Measurements from ENCODE around the gene SMAP1.

The SMAP1 gene

DNA sequence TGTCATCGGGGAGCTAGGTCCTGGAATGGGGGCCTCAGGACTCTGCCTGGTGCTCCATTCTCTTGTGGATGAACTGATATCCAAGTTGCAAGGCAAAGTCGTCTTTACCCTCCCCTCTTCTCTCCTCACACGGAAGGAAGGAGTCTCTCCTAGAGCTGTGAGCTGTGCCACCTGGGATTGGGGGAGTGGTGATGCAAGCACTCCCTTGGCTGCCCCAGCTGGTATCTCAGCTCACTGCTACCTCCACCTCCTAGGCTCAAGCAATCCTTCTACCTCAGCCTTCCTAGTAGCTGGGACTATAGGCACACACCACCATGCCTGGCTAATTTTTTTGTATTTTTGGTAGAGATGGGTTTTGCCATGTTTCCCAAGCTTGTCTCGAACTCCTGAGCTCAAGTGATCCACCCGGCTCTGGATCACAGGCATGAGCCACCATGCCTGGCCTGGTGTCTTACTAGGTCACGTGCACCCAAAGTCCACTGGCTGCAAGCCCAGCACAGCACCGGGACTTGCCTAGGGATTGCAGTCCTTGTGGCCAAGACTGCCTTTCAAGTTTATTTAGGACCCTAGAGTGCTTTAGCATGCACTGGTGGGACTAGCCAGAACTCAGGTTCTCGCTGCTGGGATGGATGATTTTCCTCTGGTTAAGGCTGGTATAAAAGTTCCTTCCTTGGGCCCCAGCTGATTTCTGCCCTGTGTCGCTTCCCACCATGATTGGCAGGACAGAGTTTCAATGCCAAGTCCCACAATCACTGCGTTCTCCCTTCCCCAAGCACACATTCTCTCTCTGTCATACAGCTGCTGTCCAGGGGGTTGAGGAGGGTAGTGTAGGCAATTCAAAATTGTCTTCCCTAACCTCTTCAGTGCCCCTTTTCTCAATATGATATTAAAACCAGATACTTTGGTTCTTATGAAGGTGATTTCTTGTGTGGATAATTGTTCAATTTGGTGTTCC is 33.5 kb downstream of the SMAP1 start:
- Mint-ChIP-seq H3K36me3 (ENCODE audit: low read depth) (peaks cover 11% of the 10 kb centered on the region), H3K27me3 (ENCODE audit: low read depth) (no peaks in the 10 kb centered on the region), H3K9me3 (no peaks in the 10 kb centered on the region), H3K27ac (peak overlapping the region; percentile 5), H3K4me1 (ENCODE audit: low read depth) (peaks cover 4% of the 10 kb centered on the region), H3K4me3 (no peak overlapping the region)
- DNase-seq (ENCODE audit: low spot score) = no peak

DNA sequence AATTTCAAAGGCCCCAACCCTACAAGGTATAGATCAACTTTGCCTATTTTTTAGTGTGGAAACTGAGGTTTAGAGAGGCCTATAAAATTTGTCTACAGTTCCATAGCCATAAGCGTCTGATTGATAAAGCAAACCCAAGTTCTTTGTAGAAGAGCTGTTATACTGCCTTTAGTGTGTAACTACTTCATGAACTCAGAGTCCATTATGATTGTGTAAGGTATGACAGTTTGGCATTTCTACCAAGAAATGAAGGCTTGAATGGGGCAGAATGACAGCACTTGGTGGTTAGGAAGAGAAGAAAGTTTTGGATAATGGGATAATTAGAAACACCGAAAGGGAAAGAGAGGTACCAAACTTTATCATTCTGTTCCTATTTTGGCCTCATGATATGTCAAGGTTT is 38.1 kb downstream of the SMAP1 start:
- no peak for DNase-seq (ENCODE audit: low spot score)
- H3K36me3 Mint-ChIP-seq (ENCODE audit: low read depth) = peaks cover 8% of the 10 kb centered on the region
- no peaks in the 10 kb centered on the region for H3K27me3 Mint-ChIP-seq (ENCODE audit: low read depth)
- peaks cover 16% of the 10 kb centered on the region for H3K4me1 Mint-ChIP-seq (ENCODE audit: low read depth)
- H3K4me3 Mint-ChIP-seq = no peak overlapping the region
- H3K9me3 Mint-ChIP-seq = no peaks in the 10 kb centered on the region
- H3K27ac Mint-ChIP-seq = no peak overlapping the region

DNA sequence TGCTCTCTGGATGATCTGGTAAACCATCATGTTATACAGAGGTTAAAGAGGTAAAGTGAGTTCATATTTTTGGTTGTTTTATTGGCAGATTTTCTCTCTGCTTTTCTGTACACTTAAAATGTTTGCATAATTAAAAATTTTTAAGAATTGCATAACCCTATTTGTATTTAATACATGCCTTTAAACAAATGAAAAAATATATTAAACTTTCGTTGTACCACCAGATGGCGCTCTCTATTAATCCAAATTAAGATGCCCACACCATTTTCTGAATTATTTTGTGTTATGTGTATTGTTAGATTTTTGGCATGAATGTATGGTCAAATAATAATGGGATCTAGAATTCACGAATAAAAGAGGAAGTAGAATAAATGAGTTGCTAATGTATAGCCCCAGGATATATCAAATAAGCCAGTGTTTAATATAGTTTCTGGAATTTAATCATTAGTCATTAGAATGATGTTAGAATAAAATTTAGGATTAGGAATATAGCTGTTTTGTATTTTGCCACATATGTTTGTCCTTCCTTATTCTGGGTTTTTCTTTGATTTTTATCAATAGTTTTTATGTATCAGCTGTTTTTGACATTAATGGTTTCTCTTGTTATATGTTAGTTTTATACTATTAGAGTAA is 38.9 kb downstream of the SMAP1 start:
- H3K27me3 Mint-ChIP-seq (ENCODE audit: low read depth) = no peaks in the 10 kb centered on the region
- peaks cover 16% of the 10 kb centered on the region for H3K4me1 Mint-ChIP-seq (ENCODE audit: low read depth)
- no peaks in the 10 kb centered on the region for H3K9me3 Mint-ChIP-seq
- no peak overlapping the region for H3K27ac Mint-ChIP-seq
- H3K36me3 Mint-ChIP-seq (ENCODE audit: low read depth) = peaks cover 6% of the 10 kb centered on the region
- no peak overlapping the region for H3K4me3 Mint-ChIP-seq
- no peak for DNase-seq (ENCODE audit: low spot score)

DNA sequence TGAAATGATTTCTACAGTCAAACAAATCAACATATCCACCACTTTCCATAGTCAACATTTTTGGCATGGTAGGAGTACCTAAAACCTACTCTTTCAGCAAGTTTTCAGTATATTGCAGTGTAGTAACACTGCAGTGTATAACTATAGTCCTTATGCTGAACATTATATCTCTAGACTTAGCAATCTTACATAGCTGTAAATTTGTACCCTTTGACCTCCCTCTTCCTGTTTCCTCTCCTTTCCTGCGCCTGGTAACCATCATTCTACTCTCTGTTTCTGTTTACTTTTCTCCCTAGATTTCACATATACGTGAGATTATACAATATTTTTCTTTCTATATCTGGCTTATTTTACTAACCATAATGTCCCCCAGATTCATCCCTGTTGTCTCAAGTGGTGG is 40.2 kb downstream of the SMAP1 start:
- DNase-seq (ENCODE audit: low spot score) = no peak
- H3K4me1 Mint-ChIP-seq (ENCODE audit: low read depth) = peaks cover 16% of the 10 kb centered on the region
- no peak overlapping the region for H3K4me3 Mint-ChIP-seq
- no peak overlapping the region for H3K27ac Mint-ChIP-seq
- peaks cover 2% of the 10 kb centered on the region for H3K36me3 Mint-ChIP-seq (ENCODE audit: low read depth)
- no peaks in the 10 kb centered on the region for H3K9me3 Mint-ChIP-seq
- no peaks in the 10 kb centered on the region for H3K27me3 Mint-ChIP-seq (ENCODE audit: low read depth)

- Mint-ChIP-seq H3K27me3 (ENCODE audit: low read depth) (no peaks in the 10 kb centered on the region), H3K9me3 (peaks cover 5% of the 10 kb centered on the region), H3K36me3 (ENCODE audit: low read depth) (peaks cover 4% of the 10 kb centered on the region), H3K27ac (no peak overlapping the region), H3K4me3 (no peak overlapping the region), H3K4me1 (ENCODE audit: low read depth) (peaks cover 22% of the 10 kb centered on the region)
- no peak for DNase-seq (ENCODE audit: low spot score)
Measured at GRCh38 chr6:70708448-70708847, 40.8 kb downstream of the SMAP1 start.

DNA sequence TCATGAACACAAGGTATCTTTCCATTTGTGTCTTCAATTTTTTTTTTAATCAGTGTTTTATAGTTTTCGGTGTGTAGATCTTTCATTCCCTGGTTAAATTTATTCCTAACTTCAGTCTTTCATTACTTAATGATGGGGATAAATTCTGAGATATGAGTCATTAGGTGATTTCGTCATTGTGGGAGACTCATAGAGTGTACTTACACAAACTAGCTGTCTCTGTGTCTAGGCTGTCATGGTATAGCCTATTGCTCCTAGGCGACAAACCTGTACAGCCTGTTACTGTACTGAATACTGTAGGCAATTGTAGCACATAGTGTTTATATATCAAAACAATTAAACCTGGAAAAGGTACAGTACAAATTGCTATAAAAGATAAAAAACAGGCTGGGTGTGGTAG is 42.1 kb downstream of the SMAP1 start:
- H3K4me3 Mint-ChIP-seq = no peak overlapping the region

GRCh38 chr6:70714716-70715257 is 47.1 kb downstream of the SMAP1 start:
- Mint-ChIP-seq H3K4me3 (no peak overlapping the region), H3K9me3 (peaks cover 23% of the 10 kb centered on the region), H3K27ac (no peak overlapping the region), H3K4me1 (ENCODE audit: low read depth) (peaks cover 23% of the 10 kb centered on the region), H3K36me3 (ENCODE audit: low read depth) (peaks cover 16% of the 10 kb centered on the region), H3K27me3 (ENCODE audit: low read depth) (no peaks in the 10 kb centered on the region)
- DNase-seq (ENCODE audit: low spot score) = no peak

More for the DNA sequence above, 42.1 kb downstream of the SMAP1 start:
- Mint-ChIP-seq H3K27me3 (ENCODE audit: low read depth) (no peaks in the 10 kb centered on the region), H3K36me3 (ENCODE audit: low read depth) (peaks cover 12% of the 10 kb centered on the region), H3K27ac (no peak overlapping the region), H3K4me1 (ENCODE audit: low read depth) (peaks cover 22% of the 10 kb centered on the region), H3K9me3 (peaks cover 19% of the 10 kb centered on the region)
- no peak for DNase-seq (ENCODE audit: low spot score)

- peak overlapping the region; percentile 50 for H3K27ac Mint-ChIP-seq
- no peaks in the 10 kb centered on the region for H3K27me3 Mint-ChIP-seq (ENCODE audit: low read depth)
- H3K9me3 Mint-ChIP-seq = peaks cover 23% of the 10 kb centered on the region
- peak overlapping the region; percentile 14 for H3K4me3 Mint-ChIP-seq
- H3K4me1 Mint-ChIP-seq (ENCODE audit: low read depth) = peaks cover 23% of the 10 kb centered on the region
- no peak for DNase-seq (ENCODE audit: low spot score)
- peaks cover 16% of the 10 kb centered on the region for H3K36me3 Mint-ChIP-seq (ENCODE audit: low read depth)
Measured at GRCh38 chr6:70717038-70717801, 49.5 kb downstream of the SMAP1 start.

GRCh38 chr6:70724524-70724923 is 56.8 kb downstream of the SMAP1 start:
- DNase-seq (ENCODE audit: low spot score) = no peak
- H3K4me3 Mint-ChIP-seq = no peak overlapping the region
- H3K27ac Mint-ChIP-seq = no peak overlapping the region
- peaks cover 8% of the 10 kb centered on the region for H3K4me1 Mint-ChIP-seq (ENCODE audit: low read depth)
- H3K27me3 Mint-ChIP-seq (ENCODE audit: low read depth) = no peaks in the 10 kb centered on the region
- H3K36me3 Mint-ChIP-seq (ENCODE audit: low read depth) = peaks cover 6% of the 10 kb centered on the region
- no peaks in the 10 kb centered on the region for H3K9me3 Mint-ChIP-seq

GRCh38 chr6:70725817-70726415 is 58.2 kb downstream of the SMAP1 start:
- DNase-seq (ENCODE audit: low spot score) = no peak
- H3K27me3 Mint-ChIP-seq (ENCODE audit: low read depth) = no peaks in the 10 kb centered on the region
- peaks cover 6% of the 10 kb centered on the region for H3K36me3 Mint-ChIP-seq (ENCODE audit: low read depth)
- H3K4me3 Mint-ChIP-seq = no peak overlapping the region
- no peaks in the 10 kb centered on the region for H3K9me3 Mint-ChIP-seq
- peaks cover 10% of the 10 kb centered on the region for H3K4me1 Mint-ChIP-seq (ENCODE audit: low read depth)
- no peak overlapping the region for H3K27ac Mint-ChIP-seq

DNA sequence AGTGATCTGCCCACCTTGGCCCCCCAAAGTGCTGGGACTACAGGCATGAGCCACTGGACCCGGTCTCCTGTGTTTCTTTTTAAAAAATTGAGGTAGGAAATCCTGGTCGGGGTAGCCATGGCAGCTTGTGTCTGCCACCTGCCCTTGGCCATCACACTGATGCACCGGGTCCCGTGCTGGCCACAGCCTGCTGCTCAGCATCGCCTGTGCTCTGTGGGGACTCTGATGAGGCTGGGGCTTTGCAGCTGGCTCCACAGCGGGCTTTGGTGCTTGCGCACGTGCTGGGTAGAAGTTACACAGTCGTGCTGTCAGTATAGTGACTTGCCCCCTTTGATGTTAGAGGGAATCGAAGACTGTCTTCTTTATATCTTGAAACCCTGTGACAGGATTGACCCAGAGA is 66.7 kb downstream of the SMAP1 start:
- Mint-ChIP-seq H3K4me1 (ENCODE audit: low read depth) (peaks cover 3% of the 10 kb centered on the region), H3K36me3 (ENCODE audit: low read depth) (peaks cover 31% of the 10 kb centered on the region), H3K27me3 (ENCODE audit: low read depth) (no peaks in the 10 kb centered on the region), H3K4me3 (no peak overlapping the region), H3K27ac (no peak overlapping the region), H3K9me3 (no peaks in the 10 kb centered on the region)
- DNase-seq (ENCODE audit: low spot score) = no peak

- H3K4me3 Mint-ChIP-seq = no peak overlapping the region
- peaks cover 35% of the 10 kb centered on the region for H3K36me3 Mint-ChIP-seq (ENCODE audit: low read depth)
- H3K9me3 Mint-ChIP-seq = no peaks in the 10 kb centered on the region
- no peaks in the 10 kb centered on the region for H3K27me3 Mint-ChIP-seq (ENCODE audit: low read depth)
- H3K4me1 Mint-ChIP-seq (ENCODE audit: low read depth) = peaks cover 1% of the 10 kb centered on the region
- H3K27ac Mint-ChIP-seq = no peak overlapping the region
- DNase-seq (ENCODE audit: low spot score) = no peak
Measured at GRCh38 chr6:70734979-70735378, 67.3 kb downstream of the SMAP1 start.

DNA sequence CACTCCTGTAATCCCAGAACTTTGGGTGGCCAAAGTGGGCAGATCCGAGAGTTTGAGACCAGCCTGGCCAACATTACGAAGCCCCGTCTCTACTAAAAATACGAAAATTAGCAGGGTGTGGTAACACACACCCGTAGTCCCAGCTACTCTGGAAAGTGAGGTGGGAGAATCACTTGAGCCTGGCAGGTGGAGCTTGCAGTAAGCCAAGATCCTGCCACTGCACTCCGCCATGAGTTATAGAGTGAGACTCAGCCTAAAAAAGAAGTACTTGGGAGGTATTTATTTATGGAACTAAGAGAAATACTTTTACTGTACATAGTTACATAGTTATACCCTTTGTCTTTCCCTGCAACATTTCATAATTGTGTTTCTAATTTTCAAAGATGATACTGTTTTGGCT is 67.8 kb downstream of the SMAP1 start:
- peaks cover 1% of the 10 kb centered on the region for H3K4me1 Mint-ChIP-seq (ENCODE audit: low read depth)
- no peaks in the 10 kb centered on the region for H3K27me3 Mint-ChIP-seq (ENCODE audit: low read depth)
- H3K4me3 Mint-ChIP-seq = no peak overlapping the region
- H3K27ac Mint-ChIP-seq = no peak overlapping the region
- DNase-seq (ENCODE audit: low spot score) = no peak
- peaks cover 40% of the 10 kb centered on the region for H3K36me3 Mint-ChIP-seq (ENCODE audit: low read depth)
- peaks cover 2% of the 10 kb centered on the region for H3K9me3 Mint-ChIP-seq

All from T-helper 2 cell treated with Interferon-gamma antibody and Interleukin-4, amounts not matched to agents 5 μg/mL and 100 μg/mL, for 36 hours (primary cell).